NCI-H510A (cell line): ENCODE results near the gene TBX3.
A peak's percentile ranks its signal among the peaks of the same experiment; 100 is the strongest.

Experiments
- DNase-seq: peaks from one replicate; lab custom pipeline; 2025; lab: John Stamatoyannopoulos, UW

The TBX3 gene

DNA sequence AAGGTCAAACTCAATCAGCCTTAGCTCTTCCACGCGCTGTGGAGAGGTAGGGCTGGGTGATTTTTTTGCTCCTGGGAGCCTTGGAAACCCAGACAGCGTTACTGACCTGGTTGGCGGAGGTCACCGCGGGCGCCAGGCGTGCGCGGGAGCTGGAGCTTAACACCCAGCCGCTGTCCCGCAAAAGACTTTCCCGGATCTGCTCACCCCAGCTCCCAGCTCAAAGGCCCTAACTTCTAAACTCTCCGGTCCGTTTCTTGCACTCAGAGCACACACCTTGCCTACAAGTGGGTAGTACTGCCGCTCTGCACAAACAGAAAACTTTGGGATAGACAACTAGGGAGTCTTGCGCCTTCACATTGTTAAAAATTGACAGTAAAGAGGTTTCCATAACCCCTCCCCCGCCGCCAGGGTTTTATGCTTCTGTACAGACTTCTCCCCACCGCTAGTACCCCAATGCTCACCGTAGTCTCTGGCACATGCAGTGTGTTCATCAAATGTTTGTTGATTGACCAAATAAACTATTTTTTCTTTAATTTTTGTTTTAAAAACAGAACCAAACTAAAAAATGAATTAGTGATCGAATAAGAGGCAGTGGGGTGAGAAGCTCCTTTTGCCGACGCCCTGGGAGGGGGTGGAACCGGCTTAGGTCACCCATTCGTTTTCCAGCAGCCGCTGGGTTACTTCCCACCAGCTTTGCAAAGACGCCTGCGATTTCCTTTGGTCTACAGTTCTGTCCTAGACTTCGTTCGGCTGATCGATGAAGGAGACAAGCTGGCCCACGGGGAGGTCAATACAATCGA lies 12.7 kb upstream of the TBX3 start:
- DNase-seq, result no peak

DNA sequence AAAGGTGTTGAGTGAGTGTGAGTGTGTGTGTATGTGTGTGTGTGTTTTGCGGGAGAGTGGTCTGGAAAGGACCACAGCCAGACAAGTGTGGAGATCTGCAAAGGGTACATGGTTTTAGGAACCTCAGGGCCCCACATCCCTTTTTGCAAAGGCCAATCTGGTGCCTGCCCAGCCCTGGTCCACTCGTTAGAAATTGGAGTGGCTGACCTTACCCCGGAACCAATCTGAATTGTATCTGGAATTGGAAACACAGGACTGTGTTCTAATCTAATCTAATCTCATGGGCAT lies 11.3 kb upstream of the TBX3 start:
- no peak for DNase-seq

- DNase-seq, result no peak
Measured at GRCh38 chr12:114694436-114695304, 10.7 kb upstream of the TBX3 start.

GRCh38 chr12:114693532-114693931 lies 9.6 kb upstream of the TBX3 start:
- DNase-seq, result no peak

DNA sequence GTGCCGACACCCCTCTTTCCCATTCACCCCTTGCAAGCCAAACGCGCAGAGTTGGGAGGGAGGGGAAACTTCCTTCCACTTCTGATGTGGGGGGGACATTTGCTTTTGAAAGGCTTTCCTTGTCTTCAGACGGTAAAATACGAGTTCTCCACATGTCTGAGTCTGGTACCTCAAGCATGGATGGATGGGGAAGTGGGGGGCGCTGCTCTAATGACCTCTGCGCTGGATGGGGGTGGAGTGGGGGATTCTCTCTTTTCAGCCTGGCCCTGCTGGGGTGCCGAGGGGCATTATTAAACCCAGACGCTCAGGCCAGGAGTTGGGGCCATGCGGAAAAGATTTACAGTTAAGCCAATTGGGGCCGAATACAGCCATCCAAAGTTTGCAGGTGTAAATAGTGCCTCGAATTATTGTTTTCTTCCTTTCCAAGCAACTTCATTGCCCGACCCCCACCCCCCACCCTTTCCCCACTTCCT lies 9.1 kb upstream of the TBX3 start:
- DNase-seq, result no peak

DNA sequence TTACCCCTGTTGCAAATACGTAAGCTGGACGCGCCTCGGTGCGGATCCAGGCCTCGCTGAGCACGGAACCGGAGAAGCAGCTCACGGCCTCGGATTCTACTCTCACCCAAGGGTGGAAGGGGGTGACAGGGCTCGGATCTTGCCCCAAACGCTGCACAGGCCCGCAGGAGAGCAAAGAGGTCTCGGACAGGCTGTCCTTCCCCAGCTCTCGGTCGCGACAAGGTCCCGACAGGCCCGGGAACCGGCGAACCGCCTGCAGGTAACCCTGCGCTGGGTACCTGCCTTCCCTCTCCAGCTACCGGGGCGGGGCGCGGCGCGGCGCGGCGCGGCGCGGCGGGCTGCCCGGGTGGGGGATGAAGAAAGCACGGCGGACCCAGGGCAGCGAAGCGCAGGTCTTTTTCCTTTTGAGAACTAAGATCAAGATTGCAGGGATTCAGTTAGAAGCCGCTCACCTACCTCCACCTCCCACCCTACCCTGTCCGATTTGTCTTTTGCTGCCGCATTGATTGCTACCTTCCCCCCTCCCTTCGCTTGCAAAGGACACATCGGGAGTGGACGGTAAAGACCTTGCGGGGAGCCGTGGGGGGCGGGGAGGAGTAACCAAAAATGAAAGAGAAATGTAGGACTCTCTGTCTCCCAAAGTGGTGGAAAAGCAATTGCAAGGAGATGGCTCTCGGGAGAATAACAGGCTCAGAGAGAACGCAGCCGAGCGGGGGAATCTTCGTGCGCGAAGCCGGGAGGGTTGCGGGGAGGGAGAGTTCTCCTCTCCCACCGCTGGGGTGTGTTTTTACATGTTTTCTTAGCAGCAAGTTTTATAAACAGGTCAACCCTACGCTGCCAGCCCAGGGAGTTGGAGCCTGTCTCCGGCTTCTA lies 8.4 kb upstream of the TBX3 start:
- peak; percentile 34 for DNase-seq

- DNase-seq, result no peak
Measured at GRCh38 chr12:114691763-114692185, 7.8 kb upstream of the TBX3 start.

DNA sequence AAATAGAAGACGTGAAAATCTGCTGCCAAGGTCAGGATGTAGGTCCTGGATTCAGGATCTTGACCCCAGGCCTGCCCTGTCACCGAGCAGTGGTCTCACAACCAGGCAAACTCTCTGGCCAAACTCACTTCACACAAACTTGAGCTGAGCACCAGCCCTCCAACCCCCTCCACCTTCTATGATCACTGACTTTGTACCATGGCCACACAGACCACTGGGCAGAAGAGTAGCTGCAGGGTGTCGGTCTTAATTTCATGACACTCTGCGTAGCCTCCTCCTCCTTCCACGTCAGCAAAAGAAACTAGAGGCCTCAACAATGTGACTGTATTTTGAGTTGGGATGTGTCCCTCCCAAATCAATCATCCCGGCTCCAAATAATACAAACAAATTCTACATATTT lies 7.2 kb upstream of the TBX3 start:
- no peak for DNase-seq

DNA sequence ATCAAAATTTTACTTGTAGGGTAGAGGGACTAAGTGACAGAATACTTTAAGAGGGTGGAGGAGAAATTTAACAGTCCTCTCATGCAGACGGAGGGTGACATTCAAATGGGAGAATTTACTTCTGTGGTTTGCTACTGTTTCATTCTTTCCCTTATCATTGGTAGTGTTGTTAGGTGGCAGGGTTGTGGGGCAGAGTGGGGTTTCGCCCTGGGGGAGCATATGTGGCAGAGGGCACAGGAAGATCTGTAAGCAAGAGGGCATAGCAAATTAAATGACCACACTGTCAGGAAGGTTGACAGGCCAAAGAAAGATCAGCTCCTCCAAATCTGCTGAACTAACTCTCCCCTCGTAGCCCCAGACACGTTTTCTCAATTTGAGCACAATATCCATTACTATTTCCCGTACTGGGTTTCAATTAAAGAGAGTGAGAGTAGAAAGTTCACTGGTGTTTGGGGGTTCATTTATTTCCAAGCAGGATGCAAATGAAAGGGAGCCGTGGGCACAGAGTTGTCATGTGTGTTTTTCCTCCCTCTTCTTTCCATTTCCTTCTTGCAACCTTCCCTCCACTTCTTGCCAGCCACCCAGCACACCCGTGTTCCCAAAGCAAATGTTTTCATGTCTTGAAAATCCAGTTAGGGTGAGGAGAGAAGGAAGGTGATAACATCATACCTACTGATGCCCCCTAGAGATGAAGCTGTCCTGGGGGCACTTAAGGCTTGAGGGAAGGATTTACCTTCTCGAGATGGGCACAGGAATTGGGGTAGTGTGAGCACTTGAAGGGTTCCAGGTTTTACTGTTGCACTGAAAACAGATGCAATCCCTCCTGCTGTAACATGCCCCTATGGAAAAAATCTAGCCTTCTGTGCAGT lies 6.5 kb upstream of the TBX3 start:
- DNase-seq, result no peak

GRCh38 chr12:114689075-114689994 lies 5.4 kb upstream of the TBX3 start:
- DNase-seq, result no peak

DNA sequence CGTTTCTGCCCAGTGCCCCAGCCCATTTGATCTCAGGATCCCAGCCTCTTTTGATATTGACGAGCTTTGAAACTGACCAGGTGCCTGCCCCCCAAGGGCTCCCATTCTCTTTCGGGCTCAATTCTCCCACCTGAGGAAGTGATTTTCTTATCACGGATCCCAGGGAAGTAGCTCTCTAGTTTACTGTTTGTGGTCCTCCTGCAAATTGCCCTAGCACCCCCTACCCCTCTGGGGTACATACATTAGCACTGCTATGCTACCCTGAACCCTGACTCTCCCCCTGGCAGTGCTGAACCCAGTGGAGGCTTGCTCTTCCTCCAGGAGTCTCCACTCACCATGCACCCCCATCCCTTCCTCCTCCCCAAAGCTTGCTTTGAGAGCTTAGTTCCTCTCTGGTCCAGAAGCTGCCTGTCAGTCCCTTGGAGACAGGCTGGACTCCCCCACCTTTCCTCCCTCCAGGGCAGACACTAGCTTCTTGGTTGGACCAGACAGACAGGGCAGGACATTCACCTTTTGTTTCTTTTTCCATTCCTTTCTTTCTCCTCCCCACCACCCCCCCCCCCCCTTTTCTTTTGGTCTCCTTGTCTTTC lies 4.4 kb upstream of the TBX3 start:
- no peak for DNase-seq

GRCh38 chr12:114687802-114688201 lies 3.8 kb upstream of the TBX3 start:
- DNase-seq, result no peak

DNA sequence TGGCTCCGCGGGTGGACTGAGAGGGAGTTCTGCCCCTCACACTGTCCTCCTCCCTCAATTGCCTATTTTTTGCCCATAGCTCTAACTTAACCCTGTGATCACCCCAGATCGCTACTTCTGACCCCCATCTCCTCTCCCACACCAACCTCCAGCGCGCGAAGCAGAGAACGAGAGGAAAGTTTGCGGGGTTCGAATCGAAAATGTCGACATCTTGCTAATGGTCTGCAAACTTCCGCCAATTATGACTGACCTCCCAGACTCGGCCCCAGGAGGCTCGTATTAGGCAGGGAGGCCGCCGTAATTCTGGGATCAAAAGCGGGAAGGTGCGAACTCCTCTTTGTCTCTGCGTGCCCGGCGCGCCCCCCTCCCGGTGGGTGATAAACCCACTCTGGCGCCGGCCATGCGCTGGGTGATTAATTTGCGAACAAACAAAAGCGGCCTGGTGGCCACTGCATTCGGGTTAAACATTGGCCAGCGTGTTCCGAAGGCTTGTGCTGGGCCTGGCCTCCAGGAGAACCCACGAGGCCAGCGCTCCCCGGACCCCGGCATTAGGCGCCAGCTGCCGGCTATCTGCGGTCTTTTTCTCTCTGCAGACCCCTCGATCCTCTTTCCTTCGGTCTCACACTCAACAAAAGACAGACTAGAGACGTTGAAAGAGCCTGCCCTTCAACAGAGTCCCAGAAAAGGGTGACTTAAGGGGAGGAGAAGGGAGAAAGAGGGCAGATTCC lies 3.0 kb upstream of the TBX3 start:
- DNase-seq, result no peak

DNA sequence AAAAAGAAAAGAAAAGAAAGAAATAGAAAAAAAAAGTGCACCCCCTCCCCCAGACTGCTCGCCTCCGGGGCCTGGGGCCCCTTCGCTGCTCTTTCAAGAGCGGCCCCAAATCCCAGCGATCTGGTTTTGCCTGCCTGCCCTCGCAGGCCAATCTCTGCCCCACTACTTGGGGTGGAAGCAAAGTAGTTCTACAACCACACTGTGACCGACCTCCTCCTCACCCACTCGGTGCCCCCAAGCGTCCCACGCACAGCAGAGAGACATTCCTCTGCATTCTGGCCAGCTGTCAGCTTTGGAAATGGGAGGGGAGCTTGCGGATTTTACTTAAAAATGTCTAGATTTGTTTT lies 2.4 kb upstream of the TBX3 start:
- DNase-seq, result no peak

GRCh38 chr12:114685869-114686268 lies 1.9 kb upstream of the TBX3 start:
- no peak for DNase-seq

DNA sequence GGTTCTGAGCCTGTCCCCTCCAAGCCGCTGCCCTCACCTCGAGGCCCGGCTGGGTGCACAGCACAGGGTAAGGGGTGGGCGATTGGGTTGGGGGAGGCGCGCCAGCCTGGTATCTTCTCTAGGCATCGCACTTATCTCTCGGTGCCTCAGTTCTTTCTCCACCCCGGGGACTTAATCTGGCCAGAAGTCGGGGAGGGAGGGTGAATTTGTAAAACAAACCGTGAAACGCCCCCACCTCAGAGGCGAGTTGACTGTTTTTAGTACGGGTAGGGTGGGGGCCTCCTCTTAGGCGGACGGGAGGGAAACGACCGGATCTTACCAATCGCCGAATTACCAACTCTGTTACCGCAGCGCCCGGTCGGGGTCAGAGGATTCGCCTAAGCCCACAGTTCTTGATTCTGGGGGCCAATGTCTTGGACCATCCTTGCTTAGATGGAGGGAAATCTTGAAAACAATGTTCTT lies 1.4 kb upstream of the TBX3 start:
- DNase-seq, result no peak

GRCh38 chr12:114684870-114685273 lies 897 bp upstream of the TBX3 start:
- DNase-seq, result no peak

DNA sequence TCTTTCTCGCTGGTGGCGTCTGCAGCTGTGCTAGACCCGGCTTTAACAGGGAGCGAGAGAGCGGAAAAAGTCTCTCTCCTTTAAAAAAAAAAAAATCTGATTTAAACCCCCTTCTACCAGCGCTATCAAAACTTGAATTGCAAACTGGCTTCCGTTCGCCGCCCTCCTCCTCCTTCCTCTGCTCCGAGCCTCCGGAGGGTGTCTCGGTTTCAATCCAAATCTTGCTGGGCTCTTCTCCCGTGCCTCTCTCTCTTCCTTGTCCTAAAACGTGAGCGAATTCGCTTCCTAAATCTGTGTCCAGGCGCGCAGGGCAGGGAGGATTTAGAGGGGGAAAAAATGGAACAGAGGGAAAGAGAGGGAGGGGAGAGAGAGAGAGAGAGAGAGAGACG lies 272 bp downstream of the TBX3 start:
- DNase-seq, result no peak
